GM19395 (cell line): ENCODE results near the gene DCBLD1.
"Not testable (repeated sequence)": the region's sequence is repeated elsewhere in the genome, so short reads cannot be mapped to it uniquely, and the experiment has no call there.

Experiments
- ATAC-seq: cut with Tn5 transposase; IDR thresholded peaks from one replicate; pipeline ENCODE4 v1.9.1; 2021; ENCODE audit warnings: mild to moderate bottlenecking, moderate library complexity; ENCODE audit not compliant: unreplicated experiment

Gene DCBLD1

GRCh38 chr6:117497237-117497636, 14.8 kb downstream of the DCBLD1 start:
- no peak for ATAC-seq

GRCh38 chr6:117498159-117498558, 15.7 kb downstream of the DCBLD1 start:
- ATAC-seq, result no peak

DNA sequence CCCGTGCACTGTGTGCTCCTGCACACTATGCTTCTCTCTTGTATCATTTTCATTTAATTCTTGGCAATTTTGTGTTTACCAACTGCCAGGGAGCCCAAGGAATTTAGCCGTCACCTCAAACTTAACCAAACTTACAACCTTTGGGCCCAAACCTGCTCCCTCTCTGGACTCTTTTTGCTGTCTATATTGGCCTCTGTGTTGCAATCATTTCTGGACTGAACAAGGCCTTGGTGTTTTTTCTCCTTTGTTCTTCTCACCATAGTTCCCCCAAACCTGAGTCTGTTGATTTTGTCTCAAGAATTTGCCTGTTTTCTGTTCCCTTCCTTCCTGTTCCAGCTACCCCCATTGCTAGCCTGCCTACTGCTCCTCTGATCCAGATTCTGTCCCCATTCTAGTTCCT, 19.2 kb downstream of the DCBLD1 start:
- no peak for ATAC-seq

GRCh38 chr6:117502580-117502979, 20.1 kb downstream of the DCBLD1 start:
- ATAC-seq, result no peak

GRCh38 chr6:117503211-117503610, 20.7 kb downstream of the DCBLD1 start:
- no peak for ATAC-seq

- no peak for ATAC-seq
These were observed 22.1 kb downstream of the DCBLD1 start for GRCh38 chr6:117504478-117505144.

- ATAC-seq, result no peak
These were observed 22.8 kb downstream of the DCBLD1 start for GRCh38 chr6:117505311-117505710.

DNA sequence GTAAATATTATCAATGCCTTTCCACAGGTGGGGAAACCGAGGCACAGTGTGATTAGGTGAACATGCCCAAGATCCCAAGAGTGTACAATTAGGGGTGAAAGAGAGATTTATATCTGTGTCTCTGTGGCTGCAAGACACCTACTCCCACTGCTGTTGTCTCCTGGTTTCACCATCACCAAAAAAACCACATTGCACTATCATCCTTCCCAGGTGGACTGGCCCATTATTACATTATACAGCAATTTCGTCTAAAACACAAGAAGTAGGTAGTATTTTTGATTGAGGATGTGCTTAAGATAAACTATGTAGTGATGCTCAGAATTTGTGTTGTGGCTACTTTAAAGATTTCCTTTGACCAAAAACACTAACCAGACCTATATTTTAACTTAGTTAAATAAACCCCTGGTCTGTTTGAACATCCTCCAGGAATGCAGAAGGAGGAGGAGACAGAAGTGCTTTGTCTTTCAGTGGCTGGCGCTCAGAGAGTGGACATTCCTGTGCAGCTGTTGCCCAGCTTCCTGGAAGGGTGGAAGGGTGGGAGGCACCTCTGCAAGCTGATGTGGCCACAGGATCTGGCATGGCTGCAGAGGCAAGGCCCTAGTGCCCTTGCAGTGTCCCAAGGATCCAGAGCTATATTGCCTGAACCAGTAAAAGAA, 23.8 kb downstream of the DCBLD1 start:
- ATAC-seq, result no peak

DNA sequence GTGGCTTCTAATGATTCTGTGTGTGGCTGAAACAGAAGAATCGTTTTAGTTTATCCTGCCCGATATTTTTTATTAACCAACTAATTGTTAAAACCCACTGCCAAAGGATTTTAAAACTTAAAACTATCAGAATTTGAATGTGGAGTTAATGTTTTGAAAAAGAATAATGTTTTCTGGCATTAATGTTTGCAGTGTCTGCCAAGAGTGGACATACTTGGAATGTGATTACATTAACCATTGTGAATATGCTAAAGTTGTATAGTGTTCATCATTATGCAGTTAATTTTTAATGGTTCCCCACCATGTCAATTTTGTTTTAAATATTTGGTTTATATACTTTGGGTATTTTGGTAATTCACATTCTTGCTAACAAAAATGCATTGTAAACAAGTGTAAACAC, 24.4 kb downstream of the DCBLD1 start:
- ATAC-seq, result no peak

- no peak for ATAC-seq
These were observed 26.0 kb downstream of the DCBLD1 start for GRCh38 chr6:117508450-117508971.

DNA sequence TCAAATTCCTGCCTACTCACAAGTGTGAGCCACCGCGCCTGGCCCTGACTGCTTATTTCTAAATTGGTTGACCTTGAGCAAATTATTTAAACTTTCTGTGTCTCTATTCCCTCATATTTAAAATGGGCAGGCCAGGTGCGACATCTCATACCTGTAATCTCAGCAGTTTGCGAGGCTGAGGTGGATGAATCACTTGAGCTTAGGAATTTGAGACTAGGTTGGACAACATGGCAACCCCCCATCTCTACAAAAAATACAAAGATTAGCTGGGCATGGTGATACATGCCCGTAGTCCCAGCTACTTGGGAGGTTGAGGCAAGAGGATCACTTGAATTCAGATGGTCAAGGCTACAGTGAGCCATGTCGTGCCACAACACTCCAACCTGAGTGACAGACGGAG, 26.5 kb downstream of the DCBLD1 start:
- ATAC-seq, result no peak

DNA sequence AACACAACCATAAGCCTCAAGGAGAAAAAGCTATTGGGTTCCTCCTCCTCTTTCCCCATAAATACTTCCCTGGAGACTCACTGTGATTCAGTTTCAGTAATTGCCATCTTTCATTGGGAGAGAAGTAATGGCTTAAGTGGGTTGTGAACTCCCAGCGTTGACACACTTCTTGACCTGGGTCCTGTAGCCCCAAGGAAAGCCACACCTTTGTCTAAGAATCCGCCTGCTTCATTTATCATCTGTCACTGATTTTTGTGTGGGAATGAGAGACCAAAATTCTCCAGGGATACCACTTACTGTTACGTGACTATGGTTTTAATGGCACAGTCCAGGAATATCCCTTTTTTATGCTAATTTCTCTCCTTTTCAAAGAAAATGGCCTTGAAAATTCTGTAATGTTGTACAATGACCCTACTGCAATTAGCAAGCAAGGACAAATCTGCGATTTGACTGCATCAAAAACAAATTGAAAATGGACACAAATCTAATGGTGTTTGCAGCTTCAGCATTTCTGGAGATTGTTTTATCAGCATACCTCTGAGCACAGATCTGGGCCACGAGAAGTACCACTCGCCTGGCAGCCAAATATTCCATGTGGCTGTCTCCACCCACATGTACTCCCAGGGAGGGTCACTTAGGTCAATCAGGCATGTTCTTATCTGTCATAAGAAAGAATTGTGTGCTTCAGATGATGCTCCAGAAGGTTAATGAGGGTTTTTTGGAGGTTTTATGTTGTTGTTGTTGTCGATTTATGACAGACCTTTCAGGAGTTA, 29.8 kb downstream of the DCBLD1 start:
- ATAC-seq, result no peak

- no peak for ATAC-seq
These were observed 30.6 kb downstream of the DCBLD1 start for GRCh38 chr6:117512987-117513573.

- no peak for ATAC-seq
These were observed 31.4 kb downstream of the DCBLD1 start for GRCh38 chr6:117513778-117514365.

- no peak for ATAC-seq
These were observed 32.2 kb downstream of the DCBLD1 start for GRCh38 chr6:117514655-117515054.

DNA sequence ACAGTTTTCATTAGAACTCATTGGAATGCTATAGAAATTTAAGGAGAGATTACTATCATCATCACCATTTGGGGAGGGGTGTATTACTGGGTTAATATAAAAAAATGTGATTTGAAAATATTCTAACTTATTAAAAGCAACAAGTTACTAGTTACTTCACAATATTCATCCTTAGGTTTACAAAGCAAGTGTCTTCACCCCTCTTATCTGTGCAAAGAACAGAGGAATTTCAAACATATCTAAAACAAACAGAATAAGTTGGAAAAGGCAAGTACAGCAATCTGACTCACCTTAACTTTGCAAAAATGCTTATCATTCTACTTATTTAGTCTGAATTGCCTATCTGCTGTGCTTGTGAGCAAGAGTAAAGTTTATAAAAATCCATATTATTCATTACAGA, 32.9 kb downstream of the DCBLD1 start:
- no peak for ATAC-seq

- ATAC-seq, result not testable (repeated sequence)
These were observed 35.5 kb downstream of the DCBLD1 start for GRCh38 chr6:117517995-117518394.

GRCh38 chr6:117518870-117519269, 36.4 kb downstream of the DCBLD1 start:
- no peak for ATAC-seq

- ATAC-seq, result no peak
These were observed 38.3 kb downstream of the DCBLD1 start for GRCh38 chr6:117520603-117521395.

DNA sequence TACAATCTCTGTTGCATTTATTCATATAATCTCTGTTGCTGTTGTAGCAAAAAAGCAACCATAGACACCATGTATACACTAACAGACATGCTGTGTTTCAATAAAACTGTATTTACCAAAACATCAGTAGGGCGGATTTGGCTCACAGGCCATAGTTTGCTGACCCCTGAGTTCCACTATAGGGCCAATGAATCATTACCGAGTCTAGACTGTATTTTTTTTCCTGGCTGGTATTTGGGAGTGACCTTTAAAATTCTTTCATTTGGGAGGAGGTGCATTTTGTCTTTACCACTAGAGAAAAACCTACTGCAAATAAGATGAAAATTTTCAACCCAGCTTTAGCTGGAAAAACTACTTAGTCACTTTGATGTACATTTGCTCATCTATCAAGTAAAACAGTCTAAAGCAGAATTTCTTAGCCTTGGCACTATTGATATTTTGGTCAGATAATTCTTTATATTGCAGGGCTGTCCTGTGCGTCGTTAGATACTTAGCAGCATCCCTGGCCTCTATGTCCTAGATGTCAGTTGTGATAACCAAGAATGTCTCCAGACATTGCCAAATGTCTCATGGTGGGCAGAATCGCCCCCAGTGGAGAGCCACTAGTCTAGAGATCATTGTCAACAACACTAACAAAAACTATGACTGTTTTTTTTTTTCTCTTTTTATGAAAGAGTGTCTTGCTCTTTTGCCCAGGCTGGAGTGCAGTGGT, 39.5 kb downstream of the DCBLD1 start:
- no peak for ATAC-seq
